ENCODE results near the gene POGZ. TPM values are rescaled to one million over a fixed set of nuclear protein-coding genes. Genes with fewer than 3 reads are reported as not detected.

Gene POGZ
- 44.7 and 56.5 TPM in 2 replicates for total RNA-seq (2014; rRNA removed; shearing (Covaris generic))

DNA sequence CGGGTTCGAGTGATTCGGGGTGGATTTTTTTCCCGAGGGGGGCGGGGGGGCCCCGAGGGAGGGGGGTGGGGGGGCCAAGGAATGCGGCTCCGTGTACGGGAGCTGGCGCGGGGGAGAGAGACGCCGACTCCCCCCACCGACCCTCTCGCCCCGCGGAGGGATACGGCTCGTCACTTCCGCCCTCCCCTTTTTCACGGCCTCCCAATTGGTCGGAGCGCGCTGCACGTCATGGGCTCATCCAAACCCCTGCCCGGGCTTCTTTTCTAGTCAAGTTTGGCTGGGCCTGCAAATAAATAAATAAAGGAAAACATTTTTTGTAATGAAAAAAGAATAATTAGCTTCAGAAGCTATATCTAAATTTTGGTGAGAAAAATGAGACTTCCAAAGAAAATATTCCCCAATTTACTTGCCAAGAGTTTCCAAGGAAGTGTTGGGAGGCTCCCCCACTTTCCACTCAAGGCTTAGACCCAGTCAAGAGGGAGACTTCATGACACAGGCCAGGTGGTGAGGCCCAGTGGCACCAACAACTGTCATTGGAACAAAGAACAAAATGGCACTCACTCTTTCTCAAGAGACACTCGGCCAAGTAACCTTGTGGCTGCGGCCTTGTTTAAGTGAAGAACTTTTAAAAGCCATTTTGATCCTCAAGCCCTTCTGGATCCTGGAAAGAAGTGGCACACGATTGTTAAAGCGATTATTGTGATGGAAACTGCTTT is at the start of gene POGZ:
Gene POGZ, minus strand, starts transcription at position 164 of the 716 bp plus-strand sequence. CDS start 17,290 bp downstream, outside the sequence.
- Histone ChIP-seq H3K36me3 (replicated peaks; ENCODE audit: control insufficient read depth, insufficient read depth, low read length) (no peaks in the 10 kb centered on the region), H3K4me3 (ENCODE audit: insufficient read depth, low read depth, low read length) (peak within 1 kb of the TSS; percentile 73), H3K27me3 (ENCODE audit: control insufficient read depth, insufficient read depth, low read length) (peaks cover 2% of the 10 kb centered on the region; the same call in 1 of the 2 replicates)
- peak; percentile 96 for DNase-seq

- DNase-seq = no peak
Measured at GRCh38 chr1:151508833-151509232, 49.5 kb upstream of the POGZ start.

GRCh38 chr1:151504759-151505158 is 45.5 kb upstream of the POGZ start:
- no peaks in the 10 kb centered on the region; the same call in 1 of the 2 replicates for H3K27me3 ChIP-seq (ENCODE audit: control insufficient read depth, insufficient read depth, low read length)
- no peak for DNase-seq

More at GRCh38 chr1:151508833-151509232, 49.5 kb upstream of the POGZ start:
- Histone ChIP-seq H3K36me3 (replicated peaks; ENCODE audit: control insufficient read depth, insufficient read depth, low read length) (no peaks in the 10 kb centered on the region), H3K27me3 (ENCODE audit: control insufficient read depth, insufficient read depth, low read length) (no peaks in the 10 kb centered on the region), H3K4me3 (ENCODE audit: insufficient read depth, low read depth, low read length) (no peak overlapping the region)

DNA sequence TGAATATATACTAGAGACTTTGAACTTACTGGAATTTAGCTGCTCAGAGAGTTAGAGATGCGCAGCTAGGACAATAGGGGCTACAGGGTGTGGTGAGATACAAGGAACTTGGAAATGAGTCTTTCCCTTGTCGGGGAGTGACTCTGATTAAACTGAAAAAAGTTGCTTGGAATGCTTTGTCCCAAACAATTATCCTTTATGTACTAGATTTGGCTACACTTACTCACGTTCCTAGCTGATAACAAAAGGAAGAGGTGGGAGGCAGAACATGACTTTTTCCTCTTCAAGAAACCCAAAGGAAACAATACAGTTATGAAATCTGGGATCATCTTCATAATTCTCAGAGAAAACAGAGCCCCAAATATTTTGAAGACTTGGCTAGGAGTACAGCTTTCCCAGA is 45.0 kb upstream of the POGZ start:
- Histone ChIP-seq H3K36me3 (replicated peaks; ENCODE audit: control insufficient read depth, insufficient read depth, low read length) (no peaks in the 10 kb centered on the region), H3K27me3 (ENCODE audit: control insufficient read depth, insufficient read depth, low read length) (no peaks in the 10 kb centered on the region; the same call in 1 of the 2 replicates), H3K4me3 (ENCODE audit: insufficient read depth, low read depth, low read length) (no peak overlapping the region)
- no peak for DNase-seq

More at GRCh38 chr1:151504759-151505158, 45.5 kb upstream of the POGZ start:
- Histone ChIP-seq H3K36me3 (replicated peaks; ENCODE audit: control insufficient read depth, insufficient read depth, low read length) (no peaks in the 10 kb centered on the region), H3K4me3 (ENCODE audit: insufficient read depth, low read depth, low read length) (no peak overlapping the region)

DNA sequence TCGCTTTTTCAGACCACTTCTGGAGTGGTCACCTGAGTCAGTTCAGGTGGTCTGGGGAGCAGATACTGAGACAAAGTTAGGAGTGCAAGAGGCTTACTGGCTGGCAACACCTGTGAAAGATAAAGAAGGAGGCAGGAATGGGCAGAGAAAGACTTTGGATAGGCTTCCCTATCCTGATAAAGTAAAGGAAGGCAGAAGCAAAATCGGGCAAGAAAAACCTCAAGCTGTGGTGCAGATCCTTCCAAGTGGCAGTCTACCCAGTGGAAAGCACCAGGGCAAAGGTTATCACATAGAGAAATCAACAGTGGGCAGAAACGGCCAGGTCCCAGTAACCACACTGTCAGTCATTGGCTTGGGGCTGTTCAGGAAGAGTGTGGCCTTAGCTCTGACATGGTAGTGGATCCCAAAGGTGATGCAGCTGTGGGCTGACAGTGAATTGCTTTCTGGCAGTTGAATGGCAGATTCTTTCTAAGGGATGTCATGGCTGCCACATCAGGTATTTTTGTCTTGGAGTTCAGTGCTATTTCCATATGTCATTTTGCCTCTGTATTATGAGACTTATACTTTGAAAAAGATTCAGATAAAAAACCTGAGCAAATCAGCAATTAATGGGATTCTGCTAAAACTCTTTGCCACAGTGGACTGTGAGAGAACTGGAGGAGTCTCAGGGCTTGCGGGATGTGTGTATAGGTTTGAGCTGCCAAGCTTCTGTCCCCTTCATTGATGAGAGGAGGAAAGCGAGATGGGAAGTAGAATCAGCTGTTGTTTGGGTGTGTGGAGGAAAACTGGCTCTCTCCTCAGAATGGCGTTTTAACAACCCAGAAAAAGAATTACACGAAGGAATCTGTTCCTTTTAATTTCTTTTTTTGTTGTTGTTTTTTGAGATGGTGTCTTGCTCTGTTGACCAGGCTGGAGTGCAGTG is 43.8 kb upstream of the POGZ start:
- no peak for DNase-seq
- no peak overlapping the region for H3K4me3 ChIP-seq (ENCODE audit: insufficient read depth, low read depth, low read length)
- H3K27me3 ChIP-seq (ENCODE audit: control insufficient read depth, insufficient read depth, low read length) = no peaks in the 10 kb centered on the region; the same call in 1 of the 2 replicates
- no peaks in the 10 kb centered on the region for H3K36me3 ChIP-seq (replicated peaks; ENCODE audit: control insufficient read depth, insufficient read depth, low read length)

DNA sequence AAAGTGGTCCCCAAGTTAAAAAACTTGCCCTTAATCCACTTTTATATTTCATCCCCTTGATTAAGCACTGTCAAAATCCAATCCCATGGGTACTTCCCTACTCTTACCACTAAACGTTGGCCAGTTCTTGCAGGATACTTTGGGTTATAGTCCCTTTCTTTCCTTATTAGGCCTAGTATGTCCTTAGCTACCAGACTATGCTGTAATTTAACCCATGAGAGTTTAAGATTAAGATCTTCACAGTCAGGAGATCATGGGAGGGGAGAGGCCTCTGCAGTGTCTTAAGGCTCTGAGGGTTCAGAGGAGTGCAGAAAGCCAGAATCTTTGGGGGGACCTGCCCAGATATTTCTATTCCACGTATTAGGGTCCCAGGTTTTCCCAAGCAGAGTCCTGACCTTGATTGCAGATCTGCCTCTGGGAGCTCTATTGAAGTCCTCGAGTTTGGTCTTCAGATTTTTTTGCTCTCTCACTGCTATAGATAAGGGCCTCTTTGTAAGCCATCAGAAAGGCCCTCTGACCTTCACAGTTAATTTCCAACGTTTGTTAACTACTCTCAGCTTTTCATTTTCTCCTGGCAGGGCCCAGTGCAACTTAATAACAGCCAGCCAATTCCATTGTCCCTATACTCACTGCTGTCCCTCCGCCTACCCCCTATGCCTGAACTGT is 42.9 kb upstream of the POGZ start:
- no peak for DNase-seq
- Histone ChIP-seq H3K27me3 (ENCODE audit: control insufficient read depth, insufficient read depth, low read length) (no peaks in the 10 kb centered on the region; the same call in 1 of the 2 replicates), H3K4me3 (ENCODE audit: insufficient read depth, low read depth, low read length) (no peak overlapping the region), H3K36me3 (replicated peaks; ENCODE audit: control insufficient read depth, insufficient read depth, low read length) (no peaks in the 10 kb centered on the region)

DNA sequence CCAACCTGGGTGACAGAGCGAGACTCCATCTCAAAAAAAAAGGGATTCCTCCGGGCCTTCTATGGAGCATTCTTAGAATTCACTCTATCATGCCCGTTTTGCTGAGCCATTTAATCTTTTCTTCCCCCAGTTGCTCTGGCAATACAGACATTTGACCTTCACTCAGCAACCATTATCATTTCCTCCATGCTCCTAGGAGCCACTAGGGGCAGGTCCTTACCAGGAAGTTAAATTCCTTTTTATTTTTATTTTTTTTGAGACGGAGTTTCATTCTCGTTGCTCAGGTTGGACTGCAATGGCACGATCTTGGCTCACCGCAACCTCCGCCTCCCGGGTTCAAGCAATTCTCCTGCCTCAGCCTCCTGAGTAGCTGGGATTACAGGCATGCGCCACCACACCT is 42.2 kb upstream of the POGZ start:
- Histone ChIP-seq H3K4me3 (ENCODE audit: insufficient read depth, low read depth, low read length) (no peak overlapping the region), H3K27me3 (ENCODE audit: control insufficient read depth, insufficient read depth, low read length) (no peaks in the 10 kb centered on the region; the same call in 1 of the 2 replicates), H3K36me3 (replicated peaks; ENCODE audit: control insufficient read depth, insufficient read depth, low read length) (no peaks in the 10 kb centered on the region)
- no peak for DNase-seq

GRCh38 chr1:151499930-151500329 is 40.6 kb upstream of the POGZ start:
- Histone ChIP-seq H3K27me3 (ENCODE audit: control insufficient read depth, insufficient read depth, low read length) (no peaks in the 10 kb centered on the region; the same call in 1 of the 2 replicates), H3K4me3 (ENCODE audit: insufficient read depth, low read depth, low read length) (no peak overlapping the region), H3K36me3 (replicated peaks; ENCODE audit: control insufficient read depth, insufficient read depth, low read length) (no peaks in the 10 kb centered on the region)
- no peak for DNase-seq

GRCh38 chr1:151499365-151499764 is 40.1 kb upstream of the POGZ start:
- Histone ChIP-seq H3K4me3 (ENCODE audit: insufficient read depth, low read depth, low read length) (no peak overlapping the region), H3K27me3 (ENCODE audit: control insufficient read depth, insufficient read depth, low read length) (no peaks in the 10 kb centered on the region; the same call in 1 of the 2 replicates), H3K36me3 (replicated peaks; ENCODE audit: control insufficient read depth, insufficient read depth, low read length) (no peaks in the 10 kb centered on the region)
- DNase-seq = no peak

GRCh38 chr1:151495316-151495715 is 36.0 kb upstream of the POGZ start:
- H3K36me3 ChIP-seq (replicated peaks; ENCODE audit: control insufficient read depth, insufficient read depth, low read length) = no peaks in the 10 kb centered on the region
- no peak overlapping the region for H3K4me3 ChIP-seq (ENCODE audit: insufficient read depth, low read depth, low read length)
- no peaks in the 10 kb centered on the region; the same call in 1 of the 2 replicates for H3K27me3 ChIP-seq (ENCODE audit: control insufficient read depth, insufficient read depth, low read length)
- DNase-seq = no peak

DNA sequence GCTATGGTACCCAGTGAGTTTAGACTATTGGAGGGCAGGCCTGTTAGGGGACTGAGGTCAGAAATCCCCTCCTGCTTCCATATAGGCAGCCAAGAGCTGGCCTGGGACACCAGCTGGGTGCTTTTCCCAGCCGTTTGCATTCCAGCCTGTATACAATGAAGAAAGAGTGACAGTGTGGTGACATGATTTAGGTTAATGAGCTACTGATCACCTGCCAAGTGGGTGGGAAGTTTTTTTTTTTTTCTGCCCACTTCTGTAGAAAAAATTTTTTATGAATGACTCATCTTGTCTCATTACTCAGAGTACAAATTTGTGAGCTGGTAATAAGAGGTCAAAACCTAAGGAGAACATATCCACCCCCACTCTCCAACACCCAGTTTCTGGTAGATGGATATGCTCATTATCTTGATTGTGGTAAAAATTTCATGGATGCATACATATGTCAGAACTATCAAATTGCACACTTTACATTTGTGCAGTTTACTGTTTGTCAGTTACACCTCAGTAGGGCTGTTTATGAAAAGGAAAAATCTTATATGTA is 35.5 kb upstream of the POGZ start:
- no peaks in the 10 kb centered on the region for H3K36me3 ChIP-seq (replicated peaks; ENCODE audit: control insufficient read depth, insufficient read depth, low read length)
- no peak overlapping the region for H3K4me3 ChIP-seq (ENCODE audit: insufficient read depth, low read depth, low read length)
- no peaks in the 10 kb centered on the region; the same call in 1 of the 2 replicates for H3K27me3 ChIP-seq (ENCODE audit: control insufficient read depth, insufficient read depth, low read length)
- DNase-seq = peak; percentile 26

DNA sequence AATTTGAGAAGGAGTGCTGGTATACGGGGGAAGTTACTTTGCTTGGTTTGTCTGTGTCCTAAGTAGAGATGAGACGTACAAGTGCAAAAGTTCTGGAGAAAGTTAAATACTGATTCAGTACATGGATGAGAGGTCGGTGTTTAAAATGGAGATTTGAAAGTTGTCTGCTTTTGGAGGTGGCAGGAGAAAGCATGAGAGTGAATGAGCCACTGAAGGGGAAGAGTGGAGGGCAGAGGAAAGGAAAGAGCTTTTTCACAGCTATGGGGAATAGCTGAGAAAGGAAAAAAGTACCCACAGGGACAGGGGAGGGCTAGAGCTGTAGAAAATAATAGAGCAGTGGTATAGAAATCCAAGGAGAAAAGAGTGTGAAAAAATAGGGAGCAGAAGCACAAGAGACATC is 33.7 kb upstream of the POGZ start:
- DNase-seq = no peak
- Histone ChIP-seq H3K36me3 (replicated peaks; ENCODE audit: control insufficient read depth, insufficient read depth, low read length) (no peaks in the 10 kb centered on the region), H3K27me3 (ENCODE audit: control insufficient read depth, insufficient read depth, low read length) (no peaks in the 10 kb centered on the region), H3K4me3 (ENCODE audit: insufficient read depth, low read depth, low read length) (no peak overlapping the region)

DNA sequence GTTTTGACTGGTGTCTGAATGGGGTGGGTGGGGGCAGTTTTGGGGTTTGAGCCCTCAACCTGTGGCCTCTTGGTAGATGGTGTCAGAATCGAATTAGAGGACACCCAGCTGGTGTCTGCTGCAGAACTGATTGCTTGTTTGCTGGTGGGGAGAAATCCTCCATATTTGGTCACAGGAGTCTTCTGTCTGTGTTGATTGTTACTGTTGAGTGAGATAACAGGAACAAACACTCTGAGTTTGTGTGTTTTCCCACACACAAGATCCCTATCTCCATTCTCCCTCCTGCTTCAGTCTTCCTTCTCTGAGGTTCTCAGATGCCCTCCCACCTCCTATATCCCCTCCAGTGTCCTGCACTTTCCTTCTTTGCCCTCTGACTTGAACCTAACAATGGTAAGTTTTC is 32.8 kb upstream of the POGZ start:
- no peak overlapping the region for H3K4me3 ChIP-seq (ENCODE audit: insufficient read depth, low read depth, low read length)
- no peak for DNase-seq
- H3K36me3 ChIP-seq (replicated peaks; ENCODE audit: control insufficient read depth, insufficient read depth, low read length) = no peaks in the 10 kb centered on the region
- no peaks in the 10 kb centered on the region for H3K27me3 ChIP-seq (ENCODE audit: control insufficient read depth, insufficient read depth, low read length)

- Histone ChIP-seq H3K36me3 (replicated peaks; ENCODE audit: control insufficient read depth, insufficient read depth, low read length) (no peaks in the 10 kb centered on the region), H3K4me3 (ENCODE audit: insufficient read depth, low read depth, low read length) (no peak overlapping the region), H3K27me3 (ENCODE audit: control insufficient read depth, insufficient read depth, low read length) (no peaks in the 10 kb centered on the region)
- no peak for DNase-seq
Measured at GRCh38 chr1:151491641-151492040, 32.3 kb upstream of the POGZ start.
